ENCODE results near the gene MCOLN1. TPM values are rescaled to one million over a fixed set of nuclear protein-coding genes. Genes with fewer than 3 reads are reported as not detected.
A peak's percentile ranks its signal among the peaks of the same experiment; 100 is the strongest.

The MCOLN1 gene
- polyA plus RNA-seq, 1 of the 3 experiments (the other 2 are of a cell fraction): 28.4 TPM

DNA sequence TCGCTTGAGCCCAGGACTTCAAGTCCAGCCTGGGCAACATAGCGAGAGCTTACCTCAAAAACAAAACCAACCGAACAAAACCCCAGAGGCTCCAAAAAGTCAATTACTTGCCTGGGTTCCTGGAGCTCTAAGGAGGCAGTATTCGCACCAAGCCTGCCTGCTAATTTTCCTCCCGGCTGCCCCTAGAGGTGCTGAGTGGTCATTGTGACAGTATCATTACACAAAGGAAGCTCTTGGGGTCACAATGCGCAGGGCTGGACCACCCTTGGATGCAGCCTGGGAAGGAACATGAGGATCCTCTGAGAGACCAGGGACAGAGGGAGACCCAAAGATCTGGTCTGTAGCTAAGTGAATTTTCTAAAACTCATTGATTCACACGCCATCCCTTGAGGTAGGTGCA is 25.1 kb upstream of the MCOLN1 start:
- Histone ChIP-seq H3K4me3 (ENCODE audit: low read depth in 2 of 2, low read length in 1 of 2) (no peak overlapping the region), H3K4me2 (no peak overlapping the region), H3K27ac (ENCODE audit: low read depth in 2 of 2, low read length in 1 of 2) (no peak overlapping the region), H3K9me3 (no peaks in the 10 kb centered on the region), H2AFZ (ENCODE audit: low read depth) (no peak overlapping the region), H3K79me2 (ENCODE audit: insufficient read depth) (no peaks in the 10 kb centered on the region), H3K4me1 (ENCODE audit: control insufficient read depth in 1 of 2, insufficient read depth in 2 of 2, low read depth in 1 of 2, low read length in 1 of 2) (peaks cover 0 to 14% of the 10 kb centered on the region in 2 experiments; a peak in 1 of 4 replicates), H4K20me1 (ENCODE audit: insufficient read depth) (no peaks in the 10 kb centered on the region), H3K36me3 (replicated peaks in 1 of 2; ENCODE audit: control insufficient read depth in 1 of 2, insufficient read depth in 2 of 2, low read length in 1 of 2) (no peaks in the 10 kb centered on the region), H3K9me2 (no peaks in the 10 kb centered on the region), H3K27me3 (ENCODE audit: insufficient read depth) (0 out of 2 replicates have a peak, but pooled peaks cover 6% of the 10 kb centered on the region), H3K9ac (no peak overlapping the region), H3F3A (replicated peaks; ENCODE audit: insufficient read depth) (no peaks in the 10 kb centered on the region)
- POLR2A ChIA-PET: interaction anchor here (1.6 kb wide), 1 partner anchor 15 kb away, joined by 4 read pairs; no protein-coding TSS in a partner anchor
- no peak for DNase-seq
- TF ChIP-seq, protein P1, sequence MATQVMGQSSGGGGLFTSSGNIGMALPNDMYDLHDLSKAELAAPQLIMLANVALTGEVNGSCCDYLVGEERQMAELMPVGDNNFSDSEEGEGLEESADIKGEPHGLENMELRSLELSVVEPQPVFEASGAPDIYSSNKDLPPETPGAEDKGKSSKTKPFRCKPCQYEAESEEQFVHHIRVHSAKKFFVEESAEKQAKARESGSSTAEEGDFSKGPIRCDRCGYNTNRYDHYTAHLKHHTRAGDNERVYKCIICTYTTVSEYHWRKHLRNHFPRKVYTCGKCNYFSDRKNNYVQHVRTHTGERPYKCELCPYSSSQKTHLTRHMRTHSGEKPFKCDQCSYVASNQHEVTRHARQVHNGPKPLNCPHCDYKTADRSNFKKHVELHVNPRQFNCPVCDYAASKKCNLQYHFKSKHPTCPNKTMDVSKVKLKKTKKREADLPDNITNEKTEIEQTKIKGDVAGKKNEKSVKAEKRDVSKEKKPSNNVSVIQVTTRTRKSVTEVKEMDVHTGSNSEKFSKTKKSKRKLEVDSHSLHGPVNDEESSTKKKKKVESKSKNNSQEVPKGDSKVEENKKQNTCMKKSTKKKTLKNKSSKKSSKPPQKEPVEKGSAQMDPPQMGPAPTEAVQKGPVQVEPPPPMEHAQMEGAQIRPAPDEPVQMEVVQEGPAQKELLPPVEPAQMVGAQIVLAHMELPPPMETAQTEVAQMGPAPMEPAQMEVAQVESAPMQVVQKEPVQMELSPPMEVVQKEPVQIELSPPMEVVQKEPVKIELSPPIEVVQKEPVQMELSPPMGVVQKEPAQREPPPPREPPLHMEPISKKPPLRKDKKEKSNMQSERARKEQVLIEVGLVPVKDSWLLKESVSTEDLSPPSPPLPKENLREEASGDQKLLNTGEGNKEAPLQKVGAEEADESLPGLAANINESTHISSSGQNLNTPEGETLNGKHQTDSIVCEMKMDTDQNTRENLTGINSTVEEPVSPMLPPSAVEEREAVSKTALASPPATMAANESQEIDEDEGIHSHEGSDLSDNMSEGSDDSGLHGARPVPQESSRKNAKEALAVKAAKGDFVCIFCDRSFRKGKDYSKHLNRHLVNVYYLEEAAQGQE (IDR thresholded peaks at IDR 0.05; ENCODE audit: low read depth, low read length): no peak
- TF ChIP-seq TCF12 (IDR thresholded peaks at IDR 0.05): no peak
- TF ChIP-seq, protein P2, sequence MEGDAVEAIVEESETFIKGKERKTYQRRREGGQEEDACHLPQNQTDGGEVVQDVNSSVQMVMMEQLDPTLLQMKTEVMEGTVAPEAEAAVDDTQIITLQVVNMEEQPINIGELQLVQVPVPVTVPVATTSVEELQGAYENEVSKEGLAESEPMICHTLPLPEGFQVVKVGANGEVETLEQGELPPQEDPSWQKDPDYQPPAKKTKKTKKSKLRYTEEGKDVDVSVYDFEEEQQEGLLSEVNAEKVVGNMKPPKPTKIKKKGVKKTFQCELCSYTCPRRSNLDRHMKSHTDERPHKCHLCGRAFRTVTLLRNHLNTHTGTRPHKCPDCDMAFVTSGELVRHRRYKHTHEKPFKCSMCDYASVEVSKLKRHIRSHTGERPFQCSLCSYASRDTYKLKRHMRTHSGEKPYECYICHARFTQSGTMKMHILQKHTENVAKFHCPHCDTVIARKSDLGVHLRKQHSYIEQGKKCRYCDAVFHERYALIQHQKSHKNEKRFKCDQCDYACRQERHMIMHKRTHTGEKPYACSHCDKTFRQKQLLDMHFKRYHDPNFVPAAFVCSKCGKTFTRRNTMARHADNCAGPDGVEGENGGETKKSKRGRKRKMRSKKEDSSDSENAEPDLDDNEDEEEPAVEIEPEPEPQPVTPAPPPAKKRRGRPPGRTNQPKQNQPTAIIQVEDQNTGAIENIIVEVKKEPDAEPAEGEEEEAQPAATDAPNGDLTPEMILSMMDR (IDR thresholded peaks at IDR 0.05): peak; percentile 43
- TF ChIP-seq FOSL2 (IDR thresholded peaks at IDR 0.05; ENCODE audit: borderline replicate concordance, low read depth): no peak
- CTCF ChIA-PET: interaction anchor here (0.6 to 1.8 kb wide), 11 partner anchors 8 to 156 kb away, joined by 3 to 7 read pairs (median 3); partner anchors contain the start of gene MCOLN1
- 76% methylated on average over 7 of the region's 7 CpGs for WGBS (ENCODE audit: low lambda C conversion rate)

DNA sequence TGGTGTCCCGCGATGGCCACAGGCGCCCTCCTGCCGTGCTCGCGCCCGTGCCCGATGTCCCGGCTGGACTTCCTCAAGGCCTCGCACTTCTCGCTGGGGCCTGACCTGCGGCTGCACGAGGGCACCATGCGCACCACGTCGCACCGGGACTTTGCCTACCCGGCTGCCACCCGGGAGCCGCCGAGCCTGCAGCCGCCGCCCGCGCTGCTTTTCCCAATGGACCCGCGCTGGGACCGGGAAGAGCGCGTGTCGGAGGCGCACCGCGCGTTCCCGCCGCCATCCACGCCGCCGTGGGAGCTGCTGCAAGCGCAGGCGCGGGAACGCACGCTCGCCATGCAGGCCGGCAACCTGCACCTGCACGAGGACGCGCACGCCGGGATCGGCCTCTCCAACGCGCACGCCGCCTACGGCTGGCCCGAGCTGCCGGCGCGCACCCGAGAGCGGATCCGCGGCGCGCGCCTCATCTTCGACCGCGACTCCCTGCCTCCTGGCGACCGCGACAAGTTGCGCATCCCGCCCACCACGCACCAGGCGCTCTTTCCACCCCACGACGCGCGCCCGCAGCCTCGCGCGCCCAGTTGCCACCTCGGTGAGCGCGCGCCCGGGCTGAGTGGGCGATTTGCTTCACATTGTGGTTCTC is 21.5 kb upstream of the MCOLN1 start:
- Histone ChIP-seq H3K4me2 (peak overlapping the region; percentile 66), H3K9ac (no peak overlapping the region), H3K36me3 (replicated peaks in 1 of 2; ENCODE audit: control insufficient read depth in 1 of 2, insufficient read depth in 2 of 2, low read length in 1 of 2) (no peaks in the 10 kb centered on the region), H3F3A (replicated peaks; ENCODE audit: insufficient read depth) (no peaks in the 10 kb centered on the region), H3K4me1 (ENCODE audit: control insufficient read depth in 1 of 2, insufficient read depth in 2 of 2, low read depth in 1 of 2, low read length in 1 of 2) (peaks cover 0 to 11% of the 10 kb centered on the region in 2 experiments; a peak in 1 of 4 replicates), H3K27me3 (ENCODE audit: insufficient read depth) (0 out of 2 replicates have a peak, but pooled peaks cover 6% of the 10 kb centered on the region), H3K27ac (ENCODE audit: low read depth in 2 of 2, low read length in 1 of 2) (no peak overlapping the region; a peak in 1 of 4 replicates), H2AFZ (ENCODE audit: low read depth) (peak overlapping the region; percentile 72; the same call in 1 of the 2 replicates), H3K9me3 (no peaks in the 10 kb centered on the region), H3K79me2 (ENCODE audit: insufficient read depth) (no peaks in the 10 kb centered on the region), H3K4me3 (ENCODE audit: low read depth in 2 of 2, low read length in 1 of 2) (peak overlapping the region; percentile 39 to 41), H3K9me2 (no peaks in the 10 kb centered on the region), H4K20me1 (ENCODE audit: insufficient read depth) (no peaks in the 10 kb centered on the region)
- POLR2A ChIA-PET: interaction anchor here (1.0 to 1.5 kb wide), 3 partner anchors 14 to 22 kb away, joined by 3 to 7 read pairs (median 4); partner anchors contain the start of genes MCOLN1 and ZNF358
- DNase-seq: peak; percentile 93
- 5% methylated on average over 12 of the region's 93 CpGs for WGBS (ENCODE audit: low lambda C conversion rate)
- CTCF ChIA-PET: interaction anchor here (1.1 kb wide), 1 partner anchor 103 kb away, joined by 3 read pairs; no protein-coding TSS in a partner anchor
- TF ChIP-seq, protein P3, sequence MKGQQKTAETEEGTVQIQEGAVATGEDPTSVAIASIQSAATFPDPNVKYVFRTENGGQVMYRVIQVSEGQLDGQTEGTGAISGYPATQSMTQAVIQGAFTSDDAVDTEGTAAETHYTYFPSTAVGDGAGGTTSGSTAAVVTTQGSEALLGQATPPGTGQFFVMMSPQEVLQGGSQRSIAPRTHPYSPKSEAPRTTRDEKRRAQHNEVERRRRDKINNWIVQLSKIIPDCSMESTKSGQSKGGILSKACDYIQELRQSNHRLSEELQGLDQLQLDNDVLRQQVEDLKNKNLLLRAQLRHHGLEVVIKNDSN (IDR thresholded peaks at IDR 0.05; ENCODE audit: borderline replicate concordance, low read depth): no peak
- TF ChIP-seq, protein P4, sequence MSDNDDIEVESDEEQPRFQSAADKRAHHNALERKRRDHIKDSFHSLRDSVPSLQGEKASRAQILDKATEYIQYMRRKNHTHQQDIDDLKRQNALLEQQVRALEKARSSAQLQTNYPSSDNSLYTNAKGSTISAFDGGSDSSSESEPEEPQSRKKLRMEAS (IDR thresholded peaks at IDR 0.05; ENCODE audit: low read depth): peak; percentile 43; the same call in 1 of the 2 replicates
- TF ChIP-seq, protein P5, sequence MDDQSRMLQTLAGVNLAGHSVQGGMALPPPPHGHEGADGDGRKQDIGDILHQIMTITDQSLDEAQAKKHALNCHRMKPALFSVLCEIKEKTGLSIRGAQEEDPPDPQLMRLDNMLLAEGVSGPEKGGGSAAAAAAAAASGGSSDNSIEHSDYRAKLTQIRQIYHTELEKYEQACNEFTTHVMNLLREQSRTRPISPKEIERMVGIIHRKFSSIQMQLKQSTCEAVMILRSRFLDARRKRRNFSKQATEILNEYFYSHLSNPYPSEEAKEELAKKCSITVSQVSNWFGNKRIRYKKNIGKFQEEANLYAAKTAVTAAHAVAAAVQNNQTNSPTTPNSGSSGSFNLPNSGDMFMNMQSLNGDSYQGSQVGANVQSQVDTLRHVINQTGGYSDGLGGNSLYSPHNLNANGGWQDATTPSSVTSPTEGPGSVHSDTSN (IDR thresholded peaks at IDR 0.05): no peak
- peak; percentile 62 for TF ChIP-seq NRF1 (IDR thresholded peaks at IDR 0.05; ENCODE audit: low read depth, low read length)
- TF ChIP-seq TEAD4 (IDR thresholded peaks at IDR 0.05; ENCODE audit: borderline replicate concordance, insufficient read depth): no peak
- TF ChIP-seq MXI1 (IDR thresholded peaks at IDR 0.05; ENCODE audit: low read depth, low read length): 0 out of 2 replicates have a peak, but pooled peaks have one; percentile 40

Data from SK-N-SH (cell line).